Measurements from ENCODE around the gene PHLDA1. TPM values are rescaled to one million over a fixed set of nuclear protein-coding genes. Genes with fewer than 3 reads are reported as not detected.

Gene PHLDA1
- total RNA-seq, 1 donor from 2014 or later, result 29.3 TPM

- H3K36me3 Mint-ChIP-seq (ENCODE audit: low read depth), result peaks cover 14% of the 10 kb centered on the region
- no peak for DNase-seq (ENCODE audit: low read depth, low spot score)
Observed at GRCh38 chr12:76007640-76008039, 23.9 kb downstream of the PHLDA1 start.

GRCh38 chr12:76006028-76006925, 25.3 kb downstream of the PHLDA1 start:
- Mint-ChIP-seq H3K36me3 (ENCODE audit: low read depth) (peaks cover 14% of the 10 kb centered on the region), H3K27ac (ENCODE audit: unreplicated experiment) (no peak overlapping the region), H3K4me1 (peaks cover 30% of the 10 kb centered on the region), H3K4me3 (no peak overlapping the region), H3K9me3 (peaks cover 12% of the 10 kb centered on the region), H3K27me3 (ENCODE audit: low read depth) (no peaks in the 10 kb centered on the region)
- DNase-seq (ENCODE audit: low read depth, low spot score), result no peak
- TF ChIP-seq, protein P1, sequence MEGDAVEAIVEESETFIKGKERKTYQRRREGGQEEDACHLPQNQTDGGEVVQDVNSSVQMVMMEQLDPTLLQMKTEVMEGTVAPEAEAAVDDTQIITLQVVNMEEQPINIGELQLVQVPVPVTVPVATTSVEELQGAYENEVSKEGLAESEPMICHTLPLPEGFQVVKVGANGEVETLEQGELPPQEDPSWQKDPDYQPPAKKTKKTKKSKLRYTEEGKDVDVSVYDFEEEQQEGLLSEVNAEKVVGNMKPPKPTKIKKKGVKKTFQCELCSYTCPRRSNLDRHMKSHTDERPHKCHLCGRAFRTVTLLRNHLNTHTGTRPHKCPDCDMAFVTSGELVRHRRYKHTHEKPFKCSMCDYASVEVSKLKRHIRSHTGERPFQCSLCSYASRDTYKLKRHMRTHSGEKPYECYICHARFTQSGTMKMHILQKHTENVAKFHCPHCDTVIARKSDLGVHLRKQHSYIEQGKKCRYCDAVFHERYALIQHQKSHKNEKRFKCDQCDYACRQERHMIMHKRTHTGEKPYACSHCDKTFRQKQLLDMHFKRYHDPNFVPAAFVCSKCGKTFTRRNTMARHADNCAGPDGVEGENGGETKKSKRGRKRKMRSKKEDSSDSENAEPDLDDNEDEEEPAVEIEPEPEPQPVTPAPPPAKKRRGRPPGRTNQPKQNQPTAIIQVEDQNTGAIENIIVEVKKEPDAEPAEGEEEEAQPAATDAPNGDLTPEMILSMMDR (conservative IDR thresholded peaks at IDR 0.05), result no peak

More at GRCh38 chr12:76007640-76008039, 23.9 kb downstream of the PHLDA1 start:
- TF ChIP-seq, protein P1 (conservative IDR thresholded peaks at IDR 0.05), result no peak
- Mint-ChIP-seq H3K9me3 (peaks cover 12% of the 10 kb centered on the region), H3K4me1 (peaks cover 30% of the 10 kb centered on the region), H3K27me3 (ENCODE audit: low read depth) (no peaks in the 10 kb centered on the region), H3K4me3 (no peak overlapping the region), H3K27ac (ENCODE audit: unreplicated experiment) (no peak overlapping the region)

DNA sequence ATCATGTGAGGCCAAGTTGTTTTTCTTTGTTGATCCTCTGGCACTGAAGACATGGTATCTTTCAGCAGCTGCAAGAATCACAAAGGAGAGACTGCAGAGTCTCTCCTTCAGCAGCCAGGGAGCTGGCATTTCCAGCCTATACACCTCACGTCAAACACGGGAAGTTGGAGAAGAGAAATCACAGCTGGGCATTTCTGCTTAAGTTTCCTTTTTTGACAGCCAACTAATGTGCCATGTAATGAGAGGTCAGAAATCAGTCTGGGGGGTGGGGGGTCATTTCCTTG, 28.3 kb downstream of the PHLDA1 start:
- Mint-ChIP-seq H3K4me3 (no peak overlapping the region), H3K36me3 (ENCODE audit: low read depth) (peaks cover 14% of the 10 kb centered on the region), H3K27me3 (ENCODE audit: low read depth) (no peaks in the 10 kb centered on the region), H3K4me1 (peaks cover 19% of the 10 kb centered on the region), H3K9me3 (peaks cover 12% of the 10 kb centered on the region), H3K27ac (ENCODE audit: unreplicated experiment) (no peak overlapping the region)
- TF ChIP-seq, protein P1 (conservative IDR thresholded peaks at IDR 0.05), result no peak
- DNase-seq (ENCODE audit: low read depth, low spot score), result no peak

- Mint-ChIP-seq H3K27me3 (ENCODE audit: low read depth) (no peaks in the 10 kb centered on the region), H3K27ac (ENCODE audit: unreplicated experiment) (no peak overlapping the region), H3K4me1 (peaks cover 19% of the 10 kb centered on the region), H3K9me3 (peaks cover 12% of the 10 kb centered on the region), H3K4me3 (no peak overlapping the region), H3K36me3 (ENCODE audit: low read depth) (peaks cover 14% of the 10 kb centered on the region)
- no peak for DNase-seq (ENCODE audit: low read depth, low spot score)
- TF ChIP-seq, protein P1 (conservative IDR thresholded peaks at IDR 0.05), result no peak
Observed at GRCh38 chr12:76002598-76003354, 28.8 kb downstream of the PHLDA1 start.

GRCh38 chr12:75998292-75999063, 33.1 kb downstream of the PHLDA1 start:
- Mint-ChIP-seq H3K27me3 (ENCODE audit: low read depth) (no peaks in the 10 kb centered on the region), H3K4me1 (peaks cover 9% of the 10 kb centered on the region), H3K27ac (ENCODE audit: unreplicated experiment) (no peak overlapping the region), H3K36me3 (ENCODE audit: low read depth) (peaks cover 3% of the 10 kb centered on the region), H3K4me3 (no peak overlapping the region), H3K9me3 (no peaks in the 10 kb centered on the region)
- no peak for DNase-seq (ENCODE audit: low read depth, low spot score)
- TF ChIP-seq, protein P1 (conservative IDR thresholded peaks at IDR 0.05), result no peak
